ENCODE results near the gene PIK3R2. TPM values are rescaled to one million over a fixed set of nuclear protein-coding genes. Genes with fewer than 3 reads are reported as not detected.
A peak's percentile ranks its signal among the peaks of the same experiment; 100 is the strongest.

The PIK3R2 gene
- total and polyA plus RNA-seq, 10 donors, result 4.2 to 22.7 (median 13.9) TPM

- intact Hi-C loops (cut with DNase I; ENCODE audit: low total_unique reads), result no loop called here
- no peak overlapping the region for H3K27ac ChIP-seq
- no peaks in the 10 kb centered on the region for H3K27me3 ChIP-seq (replicated peaks in 1 of 7)
- WGBS, 5 donors, result 91 to 97% (median 96%) methylated on average over 10 of the region's 10 CpGs
- DNase-seq, result no peak
- H3K9me3 ChIP-seq, result no peaks in the 10 kb centered on the region
- H3K4me1 ChIP-seq, result peaks cover 14 to 72% (median 46%) of the 10 kb centered on the region in 6 donors
- no peak overlapping the region for H3K4me3 ChIP-seq
- TF ChIP-seq POLR2A (IDR thresholded peaks at IDR 0.05) (no peak), CTCF (IDR thresholded peaks at IDR 0.05 in 8 of 11, conservative IDR thresholded peaks at IDR 0.05 in 3 of 11) (no peak), POLR2AphosphoS5 (IDR thresholded peaks at IDR 0.05) (no peak)
- H3K36me3 ChIP-seq, result peaks cover 0 to 48% (median 23%) of the 10 kb centered on the region in 6 donors
Observed at GRCh38 chr19:18159810-18160209, 6.8 kb downstream of the PIK3R2 start.

- H3K27me3 ChIP-seq (replicated peaks in 1 of 7), result no peaks in the 10 kb centered on the region
- 71 to 83% (median 77%) methylated on average over 6 to 13 of the region's 13 CpGs for WGBS, 5 donors
- intact Hi-C loops (cut with DNase I; ENCODE audit: low total_unique reads), result no loop called here
- H3K36me3 ChIP-seq, result peaks cover 0 to 51% (median 24%) of the 10 kb centered on the region in 6 donors
- no peak for TF ChIP-seq CTCF (IDR thresholded peaks at IDR 0.05 in 8 of 11, conservative IDR thresholded peaks at IDR 0.05 in 3 of 11)
- TF ChIP-seq POLR2A (IDR thresholded peaks at IDR 0.05), result no peak
- TF ChIP-seq POLR2AphosphoS5 (IDR thresholded peaks at IDR 0.05), result no peak
- H3K9me3 ChIP-seq, result no peaks in the 10 kb centered on the region
- H3K4me3 ChIP-seq, result peak overlapping the region in 7 of 8 donors; percentile 15 to 69 (median 34)
- H3K4me1 ChIP-seq, result peaks cover 14 to 65% (median 42%) of the 10 kb centered on the region in 6 donors
- DNase-seq, result no peak
- H3K27ac ChIP-seq, result peak overlapping the region; percentile 29 to 87 (median 75)
Observed at GRCh38 chr19:18160493-18160970, 7.6 kb downstream of the PIK3R2 start.

- 0 to 12% (median 4%) methylated on average over 2 to 66 of the region's 66 CpGs for WGBS, 5 donors
- Histone ChIP-seq H3K4me3 (peak overlapping the region in 7 of 8 donors; percentile 15 to 69 (median 34)), H3K9me3 (no peaks in the 10 kb centered on the region), H3K27me3 (replicated peaks in 1 of 7) (no peaks in the 10 kb centered on the region), H3K36me3 (peaks cover 0 to 51% (median 25%) of the 10 kb centered on the region in 6 donors), H3K4me1 (peaks cover 11 to 59% (median 37%) of the 10 kb centered on the region in 6 donors), H3K27ac (peak overlapping the region; percentile 29 to 87 (median 75))
- peak; percentile 96 for DNase-seq
- intact Hi-C loops (cut with DNase I; ENCODE audit: low total_unique reads), result no loop called here
- TF ChIP-seq POLR2AphosphoS5 (IDR thresholded peaks at IDR 0.05) (peak in 2 of 3 donors; percentile 40 to 59), CTCF (IDR thresholded peaks at IDR 0.05 in 8 of 11, conservative IDR thresholded peaks at IDR 0.05 in 3 of 11) (peak in 9 of 11 experiments; percentile 5 to 85 (median 77)), POLR2A (IDR thresholded peaks at IDR 0.05) (no peak)
Observed at GRCh38 chr19:18160971-18161635, 8.1 kb downstream of the PIK3R2 start.

- TF ChIP-seq CTCF (IDR thresholded peaks at IDR 0.05 in 8 of 11, conservative IDR thresholded peaks at IDR 0.05 in 3 of 11), result peak in 6 of 11 experiments; percentile 2 to 51 (median 34)
- no peak for TF ChIP-seq POLR2A (IDR thresholded peaks at IDR 0.05)
- Histone ChIP-seq H3K4me1 (peaks cover 11 to 54% (median 32%) of the 10 kb centered on the region in 6 donors), H3K9me3 (no peaks in the 10 kb centered on the region), H3K36me3 (peaks cover 0 to 51% (median 29%) of the 10 kb centered on the region in 6 donors), H3K4me3 (peak overlapping the region in 4 of 8 donors; percentile 16 to 69 (median 42)), H3K27ac (peak overlapping the region in 3 of 8 donors; percentile 80 to 87 (median 86)), H3K27me3 (replicated peaks in 1 of 7) (no peaks in the 10 kb centered on the region)
- intact Hi-C loops (cut with DNase I; ENCODE audit: low total_unique reads), result no loop called here
- 60 to 78% (median 68%) methylated on average over 19 of the region's 19 CpGs for WGBS, 5 donors
- peak; percentile 83 for DNase-seq
Observed at GRCh38 chr19:18161636-18162002, 8.7 kb downstream of the PIK3R2 start.
